ENCODE results near the gene EIF3B.
A peak's percentile ranks its signal among the peaks of the same experiment; 100 is the strongest.
"Not testable (repeated sequence)": the region's sequence is repeated elsewhere in the genome, so short reads cannot be mapped to it uniquely, and the experiment has no call there.

EIF3B gene

GRCh38 chr7:2402687-2403013 lies 48.0 kb downstream of the EIF3B start:
- no peak for DNase-seq (ENCODE audit: low read depth)

GRCh38 chr7:2403014-2403717 lies 48.5 kb downstream of the EIF3B start, which contains the start of gene CHST12:
CHST12 (plus strand) TSS chr7:2403611; CDS start chr7:2432640, 29,029 bp downstream.
- DNase-seq (ENCODE audit: low read depth) = peak; percentile 88

- no peak for DNase-seq (ENCODE audit: low read depth)
Observed at GRCh38 chr7:2403718-2404648, 49.4 kb downstream of the EIF3B start.

- DNase-seq (ENCODE audit: low read depth) = no peak
Observed at GRCh38 chr7:2404714-2405119, 50.1 kb downstream of the EIF3B start.

GRCh38 chr7:2405201-2405600 lies 50.6 kb downstream of the EIF3B start:
- DNase-seq (ENCODE audit: low read depth) = no peak

- DNase-seq (ENCODE audit: low read depth) = no peak
Observed at GRCh38 chr7:2405601-2406345, 51.1 kb downstream of the EIF3B start.

GRCh38 chr7:2409745-2410414 lies 55.3 kb downstream of the EIF3B start:
- no peak for DNase-seq (ENCODE audit: low read depth)

- no peak for DNase-seq (ENCODE audit: low read depth)
Observed at GRCh38 chr7:2411049-2411448, 56.4 kb downstream of the EIF3B start.

- DNase-seq (ENCODE audit: low read depth) = no peak
Observed at GRCh38 chr7:2411815-2412586, 57.4 kb downstream of the EIF3B start.

GRCh38 chr7:2412587-2413201 lies 58.1 kb downstream of the EIF3B start:
- DNase-seq (ENCODE audit: low read depth) = no peak

GRCh38 chr7:2416063-2416462 lies 61.4 kb downstream of the EIF3B start:
- no peak for DNase-seq (ENCODE audit: low read depth)

- DNase-seq (ENCODE audit: low read depth) = no peak
Observed at GRCh38 chr7:2416650-2417049, 62.0 kb downstream of the EIF3B start.

GRCh38 chr7:2417178-2417577 lies 62.6 kb downstream of the EIF3B start:
- DNase-seq (ENCODE audit: low read depth) = not testable (repeated sequence)

- no peak for DNase-seq (ENCODE audit: low read depth)
Observed at GRCh38 chr7:2417981-2418481, 63.4 kb downstream of the EIF3B start.

- DNase-seq (ENCODE audit: low read depth) = no peak
Observed at GRCh38 chr7:2420216-2420933, 65.7 kb downstream of the EIF3B start.

GRCh38 chr7:2421943-2422310 lies 67.3 kb downstream of the EIF3B start:
- DNase-seq (ENCODE audit: low read depth) = no peak

- no peak for DNase-seq (ENCODE audit: low read depth)
Observed at GRCh38 chr7:2425749-2426148, 71.1 kb downstream of the EIF3B start.

Data from stimulated activated CD4-positive, alpha-beta T cell treated with anti-CD3 and anti-CD28 coated beads, Interleukin-2, amount 100 ng/mL, for 4 hours (primary cell).